Activated CD8-positive, alpha-beta memory T cell treated with anti-CD3 and anti-CD28 coated beads for 24 hours (primary cell): Measurements from ENCODE around the gene RFNG.

Experiments
- DNase-seq: peaks from one replicate; pipeline ENCODE4 v3.0.0-alpha.2; 2020

The RFNG gene

DNA sequence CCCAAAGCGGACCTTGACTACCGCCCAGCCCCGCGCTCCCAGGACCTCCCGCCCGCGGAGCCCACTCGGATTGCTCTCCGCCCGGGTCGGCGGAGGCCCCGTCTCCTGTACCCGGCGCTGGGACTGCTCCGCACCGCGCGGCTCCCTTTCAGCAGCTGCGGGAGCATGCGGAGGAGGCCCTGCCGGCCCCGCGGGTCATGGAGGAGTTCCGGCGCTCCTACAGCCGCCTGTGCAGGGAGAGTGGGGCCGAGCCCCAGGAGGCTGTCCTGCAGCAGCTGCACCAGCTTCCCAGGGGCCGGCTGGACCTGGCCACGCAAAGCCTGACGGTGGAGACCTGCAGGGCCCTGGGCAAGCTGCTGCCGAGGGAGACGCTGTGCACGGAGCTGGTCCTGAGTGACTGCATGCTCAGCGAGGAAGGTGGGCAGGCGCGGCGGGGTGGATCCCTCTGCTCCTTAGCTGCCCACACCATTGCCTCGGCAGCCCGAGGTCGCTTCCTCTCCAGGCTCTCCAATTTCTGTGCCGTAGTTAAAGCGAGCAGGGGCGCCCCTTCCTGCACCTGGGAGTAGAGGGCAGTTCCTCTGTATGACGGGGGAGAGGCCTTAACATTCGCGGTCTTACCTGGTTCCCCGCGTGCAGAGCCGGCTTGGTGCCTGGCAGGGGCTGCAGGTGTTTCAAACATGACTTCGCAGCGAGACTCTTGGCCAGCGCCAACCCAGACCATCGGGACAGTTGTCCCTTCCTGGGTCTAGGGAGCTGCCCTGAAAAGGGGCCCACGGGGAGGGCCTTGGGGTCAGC, 28.0 kb downstream of the RFNG start:
- DNase-seq: peak; percentile 77

DNA sequence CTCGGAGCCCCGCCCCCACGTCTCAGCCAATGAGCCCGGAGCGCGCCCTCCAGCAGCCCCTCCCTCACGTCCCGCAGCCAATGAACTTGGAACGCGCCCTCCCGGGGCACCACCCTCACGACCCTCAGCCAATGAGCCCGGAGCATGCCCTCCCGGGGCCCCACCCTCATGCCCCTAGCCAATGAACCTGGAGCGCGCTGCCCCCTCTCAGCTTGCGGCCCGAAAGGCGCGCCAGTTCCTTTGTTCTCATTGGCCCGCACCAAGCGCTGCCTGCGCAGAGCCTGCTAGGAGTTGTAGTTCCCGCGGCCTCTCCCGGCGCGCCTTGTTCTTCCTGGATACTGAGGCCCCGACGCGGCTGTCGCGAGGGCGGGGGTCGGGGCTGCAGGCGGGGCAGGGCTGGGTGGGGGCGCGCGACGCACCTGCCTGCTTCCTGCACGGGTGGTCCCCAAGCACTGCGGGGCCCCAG, 28.6 kb downstream of the RFNG start, which contains the start of gene LRRC45:
Gene LRRC45, plus strand, starts transcription at position 325 of the 466 bp plus-strand sequence. CDS start 339 bp downstream, outside the sequence.
- peak; percentile 99 for DNase-seq

DNA sequence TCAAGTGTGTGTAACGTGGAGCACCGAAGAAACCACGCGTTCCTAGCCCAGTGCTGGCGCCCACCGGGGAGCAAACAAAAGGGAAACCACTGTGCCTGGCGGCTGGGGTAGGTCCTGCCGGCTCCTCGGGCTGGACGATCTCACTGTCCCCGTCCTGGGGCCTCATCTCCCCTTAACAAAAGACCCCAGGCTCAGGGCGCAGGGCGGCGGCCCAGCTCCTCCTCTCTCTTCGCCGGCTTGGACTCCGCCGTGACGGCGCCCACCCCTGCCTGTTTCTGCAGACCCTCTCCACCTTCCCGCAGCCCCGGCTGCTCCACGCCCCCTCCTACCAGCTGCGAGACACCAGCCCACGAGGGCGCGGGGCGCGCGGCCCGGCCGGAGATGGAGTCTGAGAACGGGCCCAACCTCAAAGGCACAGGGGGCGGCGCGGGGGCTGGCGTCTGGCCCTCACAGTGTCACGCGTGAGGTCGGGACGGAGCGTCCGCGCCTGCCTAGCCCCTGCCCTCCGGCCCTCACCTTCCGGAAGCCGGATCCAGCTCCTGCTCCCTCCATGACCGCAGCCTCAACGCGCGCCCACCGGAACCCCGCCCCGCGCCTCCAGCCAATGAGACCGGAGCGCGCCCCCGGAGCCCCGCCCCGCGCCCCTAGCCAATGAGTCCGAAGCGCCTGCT, 29.2 kb downstream of the RFNG start, which contains the start of gene CENPX:
Gene CENPX, minus strand, starts transcription at position 569 of the 671 bp plus-strand sequence. Its CDS starts 17 bp downstream, at position 552.
- peak; percentile 69 for DNase-seq

DNA sequence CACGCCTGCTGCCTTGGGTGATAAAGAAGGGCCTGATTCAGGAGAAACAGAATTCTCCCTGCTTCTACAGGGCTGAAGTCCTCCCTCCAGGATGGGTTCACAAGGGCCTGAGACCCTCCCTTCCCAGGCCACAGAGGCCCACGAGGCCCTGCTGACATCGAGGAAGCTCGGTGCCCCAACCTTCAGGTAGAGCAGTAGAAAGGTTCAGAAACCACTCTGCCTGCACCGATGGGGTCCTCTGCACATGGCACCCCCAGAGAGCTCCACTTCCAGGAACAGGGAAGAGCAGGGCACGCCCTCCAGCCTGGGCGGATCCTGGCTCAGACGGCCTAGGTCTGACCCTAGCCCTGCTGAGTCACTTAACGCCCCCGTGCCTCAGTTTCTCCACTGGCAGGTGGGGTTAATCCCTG, 29.7 kb downstream of the RFNG start:
- DNase-seq: peak; percentile 71

DNA sequence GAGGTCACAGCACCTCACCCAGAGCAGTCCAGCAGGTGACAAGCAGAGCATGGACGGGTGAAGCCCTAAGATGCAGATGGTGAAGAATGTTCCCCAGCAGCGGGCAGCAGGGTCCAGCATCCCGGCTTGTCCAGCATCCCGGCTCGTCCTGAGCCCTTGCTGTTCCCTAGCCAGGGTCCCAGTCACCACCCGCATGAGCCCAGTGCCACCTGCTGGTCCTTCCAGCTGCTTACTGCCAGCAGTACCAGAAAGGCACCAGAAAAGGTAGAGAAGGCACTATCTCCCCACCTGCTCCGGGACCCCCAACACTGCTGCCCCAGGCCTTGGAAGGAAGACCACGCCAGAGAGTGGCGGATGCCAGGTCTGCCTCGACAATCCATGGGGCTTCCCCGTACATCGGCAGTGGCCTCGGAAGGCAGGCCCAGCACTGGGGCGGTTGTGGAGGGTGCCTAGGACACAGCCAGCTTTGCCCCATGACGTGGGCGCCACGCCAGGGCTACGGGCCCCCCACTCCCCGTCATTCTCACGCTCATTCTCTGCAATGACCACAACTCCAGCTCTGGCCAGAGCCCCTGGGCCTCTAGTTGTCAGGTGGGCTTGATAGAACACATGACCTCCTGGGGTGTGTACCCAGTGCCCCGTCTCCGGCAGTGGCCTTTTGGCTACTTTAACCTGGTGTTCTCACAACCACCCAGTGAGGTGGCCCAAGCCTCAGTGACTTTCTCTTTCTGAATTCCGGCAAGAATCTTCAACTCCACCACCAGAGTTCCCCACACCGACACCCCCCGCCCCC, 30.3 kb downstream of the RFNG start:
- peak; percentile 79 for DNase-seq

DNA sequence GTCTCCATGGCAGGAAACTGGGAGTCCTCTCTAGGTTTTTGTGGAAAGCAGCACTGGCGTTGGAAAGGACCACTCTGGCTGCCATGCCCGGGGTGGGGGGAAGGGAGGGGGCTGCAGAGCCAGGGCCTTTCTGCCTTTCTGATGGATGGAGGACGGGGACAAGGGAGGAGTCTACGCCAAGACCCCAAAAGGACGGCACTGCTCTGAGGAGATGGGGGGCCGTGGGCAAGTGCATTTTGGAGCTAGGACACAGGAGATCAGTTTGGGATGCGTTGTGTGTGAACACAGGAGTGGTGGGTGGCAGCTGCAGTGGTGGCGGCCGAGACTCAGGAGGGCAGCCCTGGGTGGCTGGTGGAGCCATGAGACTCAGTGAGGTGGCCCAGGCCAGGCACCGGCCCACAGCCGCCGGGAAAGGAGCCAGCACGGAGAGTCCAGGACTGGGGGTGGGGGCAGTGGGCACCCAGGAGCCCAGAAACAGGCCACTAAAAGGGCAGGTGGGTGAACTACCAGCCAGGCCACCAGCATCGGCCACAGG, 31.0 kb downstream of the RFNG start:
- DNase-seq: no peak

DNA sequence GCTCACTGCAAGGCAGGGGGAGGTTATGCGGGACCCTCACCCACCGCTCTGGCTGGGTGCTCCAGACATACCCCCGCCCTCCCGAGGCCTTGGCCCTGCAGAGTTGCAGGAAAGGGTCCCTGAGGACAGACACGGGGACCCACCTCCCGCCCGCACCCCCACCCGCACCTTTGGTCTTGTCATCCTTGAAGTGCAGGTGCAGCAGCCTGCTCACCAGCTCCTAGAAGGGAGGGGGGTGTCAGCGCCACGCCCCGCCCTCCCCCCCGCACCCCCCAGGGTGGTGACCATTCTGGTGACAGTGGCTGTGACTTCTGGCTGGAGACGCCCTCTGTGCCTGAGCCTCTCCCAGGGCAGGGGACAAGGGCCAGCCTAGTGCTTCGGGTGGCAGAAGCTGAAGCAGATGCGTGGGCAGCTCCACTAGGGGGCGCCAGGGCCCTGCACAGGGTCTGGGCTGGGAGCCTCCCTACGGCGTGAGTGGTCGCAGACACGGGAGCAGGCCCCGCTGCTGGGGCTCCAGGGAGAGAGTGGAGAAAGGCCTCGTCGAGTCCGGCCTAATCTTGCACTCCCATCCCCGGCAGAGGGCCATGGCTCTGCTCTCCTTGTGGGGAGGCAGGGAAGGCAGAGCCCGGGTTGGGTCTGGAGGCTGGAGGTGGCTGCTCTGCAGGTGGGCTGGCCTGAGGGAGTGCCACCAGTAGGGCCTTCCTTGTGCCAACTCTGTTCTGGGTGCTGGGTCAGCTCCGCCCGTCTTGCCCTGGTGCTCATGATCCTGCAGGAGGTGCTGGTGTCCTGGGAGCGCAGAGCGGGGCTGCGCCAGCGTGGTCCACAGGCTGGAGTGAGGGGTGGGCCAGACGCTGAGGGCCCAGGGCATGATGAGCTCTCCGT, 31.7 kb downstream of the RFNG start:
- peak; percentile 87 for DNase-seq

DNA sequence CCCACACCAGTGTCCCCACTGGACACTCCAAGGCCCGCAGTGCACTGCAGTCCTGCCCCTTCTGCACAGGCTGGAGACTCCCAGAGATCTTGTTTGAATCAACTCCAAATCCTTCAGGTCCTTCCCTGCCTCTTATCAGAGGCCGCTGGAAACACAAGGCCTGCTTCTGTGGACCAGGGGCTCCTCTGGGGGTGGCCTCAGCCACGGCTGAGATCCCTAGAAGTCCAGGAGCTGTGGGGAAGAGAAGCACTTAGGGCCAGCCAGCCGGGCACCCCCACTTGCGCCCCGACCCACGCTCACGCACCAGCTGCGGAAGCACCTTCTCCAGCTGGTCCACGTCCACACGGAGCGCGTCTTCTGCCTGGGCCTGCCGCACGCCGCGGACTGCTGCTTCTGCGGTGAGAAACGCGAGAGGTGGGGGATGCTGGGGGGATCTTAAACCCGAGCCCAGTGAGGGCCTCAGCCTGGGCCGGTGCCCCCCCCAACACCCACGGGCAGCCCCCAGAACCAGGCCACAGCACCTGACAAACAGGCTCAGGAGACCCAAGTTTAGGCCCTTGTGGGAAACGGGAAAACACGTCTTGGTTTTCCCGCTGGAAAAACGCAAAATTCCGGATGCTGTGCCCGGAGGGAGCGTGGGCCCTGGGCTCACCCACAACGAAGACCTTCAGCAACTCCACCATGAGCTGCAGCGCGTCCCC, 32.5 kb downstream of the RFNG start:
- DNase-seq: no peak

DNA sequence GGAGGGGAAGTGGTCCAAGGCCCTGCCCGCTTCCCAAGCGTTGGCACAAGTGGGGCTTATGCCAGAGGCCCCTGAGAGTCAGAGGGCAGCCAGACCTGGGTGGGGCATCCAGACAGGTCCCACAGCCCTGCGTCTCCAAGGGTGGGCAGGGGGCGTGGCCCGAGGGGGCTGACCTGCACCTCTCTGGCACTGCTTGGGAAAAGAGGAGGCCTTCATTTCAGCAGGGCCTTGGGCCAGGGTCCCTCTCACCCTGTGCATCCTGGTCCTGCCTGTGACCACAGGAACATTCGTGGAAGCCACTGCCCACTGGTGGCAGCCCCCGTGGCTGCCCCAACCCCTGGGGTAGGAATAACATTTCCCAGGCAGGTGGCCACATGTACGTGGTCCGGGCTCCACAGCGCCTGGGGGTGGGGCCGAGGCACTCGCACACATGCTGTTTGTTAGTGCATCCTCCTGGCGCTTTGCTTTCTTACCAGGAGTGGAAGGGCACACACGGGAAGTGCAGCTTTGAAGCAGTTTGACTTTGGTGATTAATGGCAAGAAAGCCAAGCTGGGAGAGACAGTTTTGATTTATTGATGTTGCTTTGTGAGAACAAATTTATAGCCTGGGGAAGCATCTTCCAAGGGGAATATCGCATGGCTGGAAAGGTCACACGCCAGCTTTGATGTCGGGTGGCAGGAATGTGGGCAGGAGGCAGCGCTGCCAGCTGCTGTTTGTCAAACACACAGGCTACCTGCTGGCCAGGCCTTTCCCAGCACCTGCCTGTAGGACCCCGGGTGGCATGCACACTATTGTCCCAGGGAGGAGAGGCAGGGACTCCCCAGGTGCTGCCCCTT, 33.2 kb downstream of the RFNG start:
- DNase-seq: no peak

DNA sequence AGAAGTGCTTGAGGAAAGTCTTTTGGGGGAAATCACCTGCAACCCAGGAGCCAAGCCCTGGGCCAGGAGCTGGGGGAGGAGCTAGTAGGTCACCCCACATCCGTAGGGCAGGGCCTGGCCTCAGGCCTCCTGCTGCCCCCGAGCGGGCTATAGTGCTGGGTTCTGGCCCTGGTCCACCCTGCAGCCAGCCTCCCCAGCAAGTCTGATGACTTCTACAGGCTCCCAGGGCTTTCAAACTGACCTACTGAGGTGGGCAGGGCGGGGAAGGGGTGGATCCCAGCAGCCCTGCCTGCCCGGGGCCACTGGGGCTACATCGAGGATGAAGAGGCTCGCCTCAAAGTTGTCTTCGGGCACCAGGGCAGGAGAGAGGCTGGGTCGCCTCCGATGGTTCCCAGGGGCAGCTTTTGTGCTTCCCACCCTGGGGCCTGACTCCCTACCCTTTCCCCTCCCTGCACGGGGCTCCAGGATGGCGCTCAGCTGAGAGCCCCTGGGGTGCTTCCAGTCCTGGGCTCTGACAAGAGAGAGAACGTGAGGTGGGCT, 33.9 kb downstream of the RFNG start:
- no peak for DNase-seq

DNA sequence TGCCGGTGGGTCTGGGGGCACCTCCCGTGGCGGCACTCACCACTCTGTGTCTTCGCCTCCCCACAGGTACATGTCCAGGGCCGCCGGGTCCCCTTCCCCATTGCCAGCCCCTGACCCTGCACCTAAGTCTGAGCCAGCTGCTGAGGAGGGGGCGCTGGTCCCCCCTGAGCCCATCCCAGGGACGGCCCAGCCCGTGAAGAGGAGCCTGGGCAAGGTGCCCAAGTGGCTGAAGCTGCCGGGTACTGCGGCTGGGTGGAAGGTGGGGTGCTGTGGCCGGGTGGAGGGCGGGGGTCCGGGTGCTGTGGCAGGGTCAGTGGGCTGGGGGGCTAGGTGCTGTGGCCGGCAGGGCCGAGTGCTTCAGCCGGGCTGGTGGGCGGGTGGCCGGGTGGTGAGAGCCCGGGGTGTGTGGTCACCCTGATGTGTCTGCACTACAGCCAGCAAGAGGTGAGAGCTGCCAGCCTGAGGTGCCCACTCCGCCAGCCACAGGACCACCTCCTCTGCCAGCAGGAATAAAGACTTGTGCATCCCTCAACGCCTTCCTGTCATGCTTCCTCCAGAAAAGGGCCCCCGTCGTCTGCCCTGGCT, 34.6 kb downstream of the RFNG start:
- DNase-seq: no peak

DNA sequence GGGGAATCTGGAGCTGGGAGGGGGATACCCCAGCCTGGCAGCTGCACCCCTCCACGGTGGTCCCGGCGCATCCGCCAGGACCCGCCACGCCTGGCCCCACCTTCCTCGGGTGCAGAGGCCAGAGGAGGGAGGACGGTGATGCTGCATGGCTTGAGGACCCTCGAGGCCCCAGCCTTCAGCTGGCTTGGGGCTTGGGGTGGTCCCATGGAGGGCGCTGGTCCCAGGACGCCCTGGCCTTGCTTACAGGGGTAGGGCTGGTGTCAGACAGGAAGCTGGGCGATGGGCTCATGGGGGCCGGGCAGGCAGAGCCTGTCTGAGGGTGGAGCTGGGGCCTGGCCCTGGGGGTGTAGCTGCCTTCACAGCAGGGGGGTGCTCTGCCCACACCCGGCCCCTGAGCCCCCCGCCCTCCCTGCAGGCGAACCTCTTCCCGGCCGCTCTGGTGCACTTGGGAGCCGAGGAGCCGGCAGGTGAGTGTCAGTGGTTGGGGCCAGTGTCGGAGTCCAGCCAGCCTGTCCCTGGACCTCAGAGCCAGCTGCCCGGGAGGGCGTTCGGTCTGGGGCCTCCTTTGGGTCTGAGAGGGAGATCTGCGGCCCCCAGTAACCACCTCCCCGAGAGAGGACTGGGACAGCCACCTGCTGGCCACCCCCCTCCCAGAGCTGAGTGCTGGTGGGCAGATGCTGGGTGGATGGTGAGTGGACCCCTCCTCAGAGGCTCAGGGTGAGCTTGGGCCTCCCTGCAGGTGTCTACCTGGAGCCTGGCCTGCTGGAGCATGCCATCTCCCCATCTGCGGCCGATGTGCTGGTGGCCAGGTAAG, 35.3 kb downstream of the RFNG start:
- no peak for DNase-seq

DNA sequence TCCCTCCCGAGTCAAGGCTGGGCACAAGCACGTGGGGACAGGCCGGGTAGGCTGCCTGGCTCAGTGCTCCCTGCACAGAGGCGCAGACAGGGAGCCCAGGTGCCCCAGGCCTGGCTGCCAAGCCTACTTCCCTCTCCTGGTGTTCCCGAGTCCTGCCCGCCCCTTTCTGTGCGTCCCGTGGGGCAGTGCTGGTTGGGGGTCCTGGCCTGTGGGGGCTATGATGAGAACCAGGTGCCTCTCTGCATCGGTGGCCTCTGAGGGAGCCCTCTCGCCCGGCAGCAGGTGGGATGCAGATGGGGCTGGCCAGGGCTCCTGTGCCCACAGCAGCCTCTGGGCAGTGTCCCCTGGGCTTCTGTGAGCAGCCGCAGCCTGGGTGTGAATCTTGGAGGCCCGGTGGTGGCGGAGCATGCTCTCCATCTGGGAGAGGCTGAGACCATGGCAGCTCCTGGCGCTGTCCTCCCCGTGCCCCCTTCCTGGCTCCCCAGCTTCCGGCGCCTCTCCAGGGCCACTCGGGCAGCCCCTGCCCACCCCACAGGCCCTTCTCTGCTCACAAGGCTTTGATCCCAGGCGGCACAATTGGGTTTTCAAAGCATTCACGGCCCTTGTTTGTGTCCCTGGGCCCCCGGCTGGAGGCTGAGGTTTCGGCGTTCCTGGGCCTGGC, 36.2 kb downstream of the RFNG start:
- no peak for DNase-seq

DNA sequence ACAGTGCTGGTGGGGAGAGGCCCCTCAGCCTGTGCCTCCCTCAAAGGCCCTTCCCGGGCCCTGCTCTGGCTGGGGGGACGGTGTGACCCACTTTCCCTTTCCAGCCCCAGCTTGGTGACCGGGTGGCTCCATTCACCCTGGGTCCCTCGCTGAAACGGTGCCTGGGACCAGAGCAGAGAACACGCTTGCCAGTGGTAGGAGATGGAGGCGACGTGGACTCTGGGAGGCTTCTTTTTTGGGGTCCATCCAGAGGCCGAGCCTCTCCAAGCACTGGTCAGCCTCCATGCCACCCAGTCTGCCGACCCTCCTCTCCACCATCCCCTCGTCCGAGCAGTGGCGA, 36.7 kb downstream of the RFNG start:
- DNase-seq: no peak

DNA sequence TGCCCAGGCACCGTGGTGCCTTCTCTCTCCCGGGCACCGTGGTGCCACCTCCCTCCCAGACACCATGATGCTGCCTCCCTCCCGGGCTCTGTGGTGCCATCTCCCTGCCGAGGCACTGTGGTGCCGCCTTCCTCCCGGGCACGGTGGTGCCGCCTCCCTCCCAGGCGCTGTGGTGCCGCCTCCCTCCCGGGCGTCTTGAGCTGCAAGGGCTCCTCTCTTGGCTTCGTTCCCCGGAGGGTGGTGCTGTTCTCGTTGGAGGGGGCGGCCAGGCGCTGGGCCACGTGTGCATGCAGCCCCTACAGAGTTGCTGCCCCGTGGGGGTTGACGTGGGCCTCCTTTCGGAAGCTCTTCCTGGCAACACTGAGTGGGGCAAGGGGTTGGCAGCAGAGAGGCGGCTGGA, 37.2 kb downstream of the RFNG start:
- DNase-seq: no peak

DNA sequence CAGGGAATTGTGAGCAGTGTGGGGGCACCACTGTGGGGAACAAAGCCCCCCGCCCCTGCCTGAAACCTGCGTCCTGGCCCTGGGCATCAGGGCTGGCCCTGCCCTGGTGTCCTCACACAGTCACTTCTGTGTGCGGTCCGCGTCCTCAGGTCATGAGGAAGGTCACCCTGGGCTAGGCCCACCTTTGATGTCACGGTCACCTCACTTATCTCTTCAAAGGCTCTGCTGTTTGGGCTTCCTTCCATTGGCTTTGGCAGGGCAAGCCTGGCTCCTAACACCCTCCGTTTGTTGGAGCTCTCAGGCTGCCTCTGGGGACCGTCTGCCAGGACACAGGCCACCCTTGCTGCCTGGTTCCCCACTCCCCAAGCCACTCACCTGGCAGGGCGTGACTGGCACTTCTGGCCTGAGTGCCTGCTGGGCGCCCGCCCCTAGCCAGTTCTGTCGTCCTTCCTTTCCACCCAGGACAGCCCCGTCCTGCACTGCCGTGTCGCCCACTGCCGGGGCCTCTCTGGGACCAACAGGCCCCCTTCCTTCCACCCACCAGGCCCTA, 37.8 kb downstream of the RFNG start:
- DNase-seq: no peak

DNA sequence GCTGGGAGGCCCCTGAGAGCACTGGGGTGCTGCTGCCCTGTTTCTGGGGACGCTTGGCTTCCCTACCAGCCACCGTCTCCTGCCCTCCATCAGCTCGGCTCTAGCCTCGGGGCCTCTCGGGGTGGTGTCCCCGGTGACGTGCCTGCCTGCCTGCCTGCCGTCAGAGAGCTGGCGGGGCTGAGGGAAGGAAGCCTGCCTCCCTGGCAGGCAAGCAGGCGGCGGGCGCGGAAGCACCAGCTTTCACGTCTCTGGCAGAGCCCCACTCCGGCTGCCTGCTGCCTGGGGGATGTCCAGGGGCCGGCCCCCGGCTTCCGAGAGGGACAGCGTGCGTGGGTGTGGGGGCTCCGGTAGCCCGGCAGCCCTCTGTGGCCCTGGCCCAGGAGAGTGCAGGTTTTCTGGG, 38.3 kb downstream of the RFNG start:
- DNase-seq: no peak
